Ectodermal cell (in vitro differentiated cells): Measurements from ENCODE around the gene GRAP.

ENCODE experiments used
- H3K27ac ChIP-seq: 2 replicates; pipeline ENCODE4 v1.7.0; 2013; ENCODE audit warnings: mild to moderate bottlenecking, low read depth, low read length; ENCODE audit not compliant: insufficient read depth, poor library complexity, severe bottlenecking
- H3K27me3 ChIP-seq: 2 replicates; pipeline ENCODE4 v1.7.0; 2013; ENCODE audit warnings: mild to moderate bottlenecking, low read length; ENCODE audit not compliant: insufficient read depth, control insufficient read depth, poor library complexity, severe bottlenecking
- H3K36me3 ChIP-seq: one replicate; pipeline ENCODE4 v1.7.0; 2013; ENCODE audit warnings: low read length; ENCODE audit not compliant: control insufficient read depth, insufficient read depth
- H3K4me1 ChIP-seq: one replicate; pipeline ENCODE4 v1.7.0; 2013; ENCODE audit warnings: low read length; ENCODE audit not compliant: control insufficient read depth, insufficient read depth
- H3K4me3 ChIP-seq: 2 replicates; pipeline ENCODE4 v1.7.0; 2013; ENCODE audit warnings: low read depth, low read length, control low read depth; ENCODE audit not compliant: insufficient read depth
- H3K9me3 ChIP-seq: 2 replicates; pipeline ENCODE4 v1.7.0; 2013; ENCODE audit warnings: mild to moderate bottlenecking, low read length, moderate library complexity; ENCODE audit not compliant: control insufficient read depth
- WGBS, 2 experiments: methylation state at CpG; one replicate each; pipeline ENCODE4 v1.1.7; 2013; ENCODE audit warnings: missing lambda C conversion rate in 2 of 2; 5-methylcytosine and 5-hydroxymethylcytosine counted together

Gene GRAP

DNA sequence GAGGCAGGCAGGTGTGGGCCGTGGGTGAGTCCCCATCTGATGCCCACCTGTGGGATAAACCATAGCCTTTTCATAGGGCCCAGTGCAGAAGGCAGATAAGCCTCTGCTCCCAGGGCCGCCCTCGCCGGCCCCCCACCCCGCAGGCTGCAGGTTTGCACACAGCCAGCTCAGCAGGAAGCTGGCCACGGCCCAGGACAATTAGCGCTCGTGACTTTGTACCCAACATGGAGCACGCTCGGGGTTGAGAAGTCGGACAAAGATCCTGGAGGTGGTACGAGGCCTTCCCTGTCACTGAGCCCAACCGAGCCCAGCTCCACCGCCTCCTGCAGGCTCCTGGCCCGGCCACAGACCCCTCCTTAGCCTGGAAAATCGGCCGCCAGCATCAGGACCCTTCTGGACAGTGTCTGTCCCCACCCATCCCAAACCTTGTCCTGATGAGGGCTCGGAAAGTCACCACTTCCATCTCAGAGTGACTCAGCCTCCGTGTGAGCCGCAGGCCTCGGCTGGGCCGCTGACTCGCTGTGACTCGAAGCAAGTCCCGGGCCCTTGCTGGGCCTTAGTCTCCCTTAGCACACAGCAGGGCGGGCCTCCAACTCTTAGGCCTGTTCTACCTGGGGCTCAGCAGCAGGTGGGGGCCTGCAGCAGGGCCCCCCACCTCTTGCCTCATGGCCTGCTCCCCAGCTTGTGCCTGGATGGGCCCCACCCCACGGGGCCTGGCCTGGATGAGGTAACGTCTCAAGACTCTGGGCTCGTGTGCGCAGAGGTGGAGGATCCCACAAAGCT lies 64.9 kb downstream of the GRAP start:
- Histone ChIP-seq H3K27me3 (no peaks in the 10 kb centered on the region), H3K9me3 (no peaks in the 10 kb centered on the region), H3K36me3 (peaks cover 14% of the 10 kb centered on the region), H3K4me3 (no peak overlapping the region), H3K4me1 (peaks cover 16% of the 10 kb centered on the region), H3K27ac (no peak overlapping the region)
- WGBS, 2 experiments: 83 to 85% methylated on average over 30 of the region's 30 CpGs

DNA sequence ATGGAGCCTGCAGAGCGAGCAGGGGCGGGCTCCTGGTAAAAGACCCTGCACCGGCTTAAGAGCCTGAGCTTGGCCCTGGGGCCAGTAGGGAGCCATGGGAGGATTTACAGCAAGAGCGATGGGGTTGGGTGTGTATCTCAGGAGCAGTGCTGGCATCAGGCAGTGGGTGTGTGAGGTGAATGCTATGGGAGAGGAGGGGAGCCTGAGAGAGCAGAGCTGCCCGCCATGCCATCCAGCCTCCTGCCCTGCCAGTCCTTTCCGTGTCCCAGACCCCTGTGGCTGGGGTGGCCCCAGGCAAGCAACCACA lies 65.5 kb downstream of the GRAP start:
- peaks cover 14% of the 10 kb centered on the region for H3K36me3 ChIP-seq
- no peak overlapping the region for H3K4me3 ChIP-seq
- H3K27me3 ChIP-seq: no peaks in the 10 kb centered on the region
- no peak overlapping the region for H3K27ac ChIP-seq
- H3K9me3 ChIP-seq: no peaks in the 10 kb centered on the region
- peaks cover 16% of the 10 kb centered on the region for H3K4me1 ChIP-seq
- WGBS, 2 experiments: 80% methylated on average over 6 of the region's 6 CpGs

DNA sequence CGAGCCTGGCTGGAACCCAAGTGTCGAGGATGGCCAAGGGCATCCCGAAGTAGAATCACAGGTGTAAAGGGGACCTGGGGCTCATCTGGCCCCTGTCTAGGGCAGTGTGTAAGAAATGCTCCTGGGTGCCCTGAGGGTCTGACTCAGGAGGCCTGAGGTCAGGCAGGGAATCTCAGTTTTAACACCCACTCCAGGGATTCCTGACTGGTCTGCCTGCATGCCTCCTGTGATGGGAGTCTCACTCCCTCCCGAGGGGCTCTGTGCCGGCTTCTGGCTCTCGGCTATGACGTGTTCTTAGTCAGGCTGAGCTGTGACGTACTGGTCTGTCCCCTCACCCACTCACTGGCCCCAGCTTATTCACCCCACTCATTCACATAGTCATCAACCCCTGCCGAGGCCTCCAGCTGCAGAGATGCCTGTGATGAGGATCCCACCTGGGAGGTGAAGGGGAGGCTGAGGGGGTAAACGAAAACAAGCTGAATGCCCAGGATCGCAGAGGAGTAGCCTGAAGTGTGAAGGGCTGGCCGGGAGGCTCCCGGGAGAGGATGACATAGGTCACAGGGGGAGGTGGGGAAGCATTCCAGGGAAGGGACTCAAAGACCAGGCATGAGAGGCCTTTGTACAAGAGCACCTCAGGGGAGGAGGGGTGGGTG lies 65.9 kb downstream of the GRAP start:
- H3K4me3 ChIP-seq: no peak overlapping the region
- H3K27ac ChIP-seq: no peak overlapping the region
- H3K27me3 ChIP-seq: no peaks in the 10 kb centered on the region
- 76 to 77% methylated on average over 13 of the region's 13 CpGs for WGBS, 2 experiments
- no peaks in the 10 kb centered on the region for H3K9me3 ChIP-seq
- H3K36me3 ChIP-seq: peaks cover 14% of the 10 kb centered on the region
- H3K4me1 ChIP-seq: peaks cover 16% of the 10 kb centered on the region

- Histone ChIP-seq H3K36me3 (peaks cover 17% of the 10 kb centered on the region), H3K27me3 (no peaks in the 10 kb centered on the region), H3K9me3 (no peaks in the 10 kb centered on the region), H3K27ac (no peak overlapping the region), H3K4me3 (no peak overlapping the region), H3K4me1 (peaks cover 16% of the 10 kb centered on the region)
- WGBS, 2 experiments: 93 to 97% methylated on average over 17 of the region's 17 CpGs
Measured at GRCh38 chr17:18978655-18979054, 68.1 kb downstream of the GRAP start.

DNA sequence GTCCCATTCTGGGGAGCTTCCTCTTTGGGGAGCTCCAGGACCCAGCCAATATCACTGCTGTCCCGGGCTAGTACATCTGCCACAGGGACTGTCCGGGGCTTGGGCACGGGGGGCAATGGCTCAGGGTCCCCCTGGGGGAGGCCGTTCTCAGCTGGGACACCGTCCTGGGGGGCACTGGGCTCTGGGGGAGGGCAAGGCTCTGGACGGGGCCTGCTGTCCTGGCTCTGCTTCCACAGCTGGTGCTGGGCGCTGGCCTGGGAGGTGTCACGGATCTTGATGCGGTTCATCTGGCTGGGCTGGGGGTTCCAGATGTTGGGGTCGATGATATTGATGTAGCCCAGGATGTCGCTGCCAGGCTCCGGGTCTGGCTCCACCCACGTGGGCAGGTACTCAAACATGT lies 68.7 kb downstream of the GRAP start:
- WGBS, 2 experiments: 95 to 96% methylated on average over 13 of the region's 13 CpGs
- Histone ChIP-seq H3K27me3 (no peaks in the 10 kb centered on the region), H3K4me3 (no peak overlapping the region), H3K4me1 (peaks cover 16% of the 10 kb centered on the region), H3K36me3 (peaks cover 17% of the 10 kb centered on the region), H3K9me3 (no peaks in the 10 kb centered on the region), H3K27ac (no peak overlapping the region)

DNA sequence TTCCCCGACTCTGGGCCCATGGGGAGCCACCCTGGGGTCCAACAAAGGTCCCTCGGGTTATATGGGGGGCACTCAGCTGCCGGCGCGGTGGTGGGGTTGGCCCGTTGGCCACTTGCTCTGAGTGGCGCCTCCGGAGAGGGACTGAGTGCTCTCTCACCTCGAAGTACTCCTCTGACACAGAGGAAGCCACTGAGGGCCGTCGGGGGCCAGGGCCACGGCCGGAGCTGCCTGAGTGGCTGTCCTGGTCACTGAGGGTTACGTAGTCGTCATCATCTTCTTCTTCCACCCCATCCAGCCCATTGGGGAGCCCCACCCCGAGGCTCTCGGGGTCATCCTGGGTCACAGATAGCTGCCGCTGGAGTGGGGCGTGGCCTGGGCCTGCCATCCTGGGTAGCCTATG lies 69.1 kb downstream of the GRAP start:
- Histone ChIP-seq H3K36me3 (peaks cover 17% of the 10 kb centered on the region), H3K27ac (no peak overlapping the region), H3K9me3 (no peaks in the 10 kb centered on the region), H3K4me3 (no peak overlapping the region), H3K27me3 (no peaks in the 10 kb centered on the region), H3K4me1 (peaks cover 16% of the 10 kb centered on the region)
- WGBS, 2 experiments: 95% methylated on average over 19 of the region's 19 CpGs

GRCh38 chr17:18977021-18977420 lies 69.7 kb downstream of the GRAP start:
- Histone ChIP-seq H3K4me1 (peaks cover 11% of the 10 kb centered on the region), H3K27me3 (no peaks in the 10 kb centered on the region), H3K36me3 (peaks cover 17% of the 10 kb centered on the region), H3K9me3 (no peaks in the 10 kb centered on the region), H3K4me3 (no peak overlapping the region), H3K27ac (no peak overlapping the region)
- WGBS, 2 experiments: 95 to 97% methylated on average over 4 of the region's 4 CpGs

- Histone ChIP-seq H3K36me3 (peaks cover 17% of the 10 kb centered on the region), H3K9me3 (no peaks in the 10 kb centered on the region), H3K4me3 (no peak overlapping the region), H3K27ac (no peak overlapping the region), H3K4me1 (peaks cover 3% of the 10 kb centered on the region), H3K27me3 (no peaks in the 10 kb centered on the region)
- WGBS, 2 experiments: 82 to 87% methylated on average over 4 of the region's 4 CpGs
Measured at GRCh38 chr17:18976201-18976600, 70.6 kb downstream of the GRAP start.

GRCh38 chr17:18975597-18975996 lies 71.2 kb downstream of the GRAP start:
- Histone ChIP-seq H3K27me3 (no peaks in the 10 kb centered on the region), H3K36me3 (peaks cover 17% of the 10 kb centered on the region), H3K4me3 (no peak overlapping the region), H3K27ac (no peak overlapping the region), H3K4me1 (no peaks in the 10 kb centered on the region), H3K9me3 (no peaks in the 10 kb centered on the region)
- 91 to 96% methylated on average over 13 of the region's 13 CpGs for WGBS, 2 experiments

DNA sequence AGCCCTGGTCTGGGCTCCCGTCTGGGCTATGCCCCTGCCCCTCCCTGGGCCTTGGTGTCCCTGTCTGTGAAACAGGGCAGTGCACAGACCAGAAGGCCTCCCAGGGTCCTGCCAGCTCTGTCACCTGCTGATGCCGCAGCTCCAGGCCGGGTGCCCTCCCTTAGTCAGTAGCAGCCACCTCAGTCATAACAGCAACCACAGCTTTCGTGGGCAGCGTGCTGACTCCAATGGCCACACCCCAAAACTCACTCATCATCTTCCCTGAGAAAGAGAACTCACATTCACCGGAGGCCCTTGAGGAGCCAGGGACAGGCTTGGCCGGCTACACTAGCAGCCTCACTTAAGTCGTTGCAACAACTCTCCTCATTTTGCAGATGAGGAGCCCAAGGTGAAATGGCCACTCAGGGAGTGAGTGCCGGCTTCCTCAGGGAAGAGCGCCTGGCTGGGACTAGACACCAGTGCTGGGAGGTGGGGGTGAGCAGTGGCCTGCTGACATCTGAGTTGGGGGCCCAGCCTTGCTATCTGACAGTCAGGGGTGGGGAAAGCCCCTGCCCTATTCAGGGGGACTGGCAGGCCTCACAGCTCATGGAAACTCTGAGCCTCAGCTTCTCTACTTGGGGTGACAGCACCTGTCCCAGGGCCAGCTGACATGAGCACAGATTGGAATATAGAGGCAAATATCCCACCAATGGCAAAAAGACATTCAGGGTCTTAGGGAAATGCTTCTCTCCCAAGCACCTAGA lies 72.2 kb downstream of the GRAP start:
- WGBS, 2 experiments: 92 to 94% methylated on average over 10 of the region's 10 CpGs
- no peaks in the 10 kb centered on the region for H3K27me3 ChIP-seq
- H3K4me3 ChIP-seq: no peak overlapping the region
- H3K4me1 ChIP-seq: peaks cover under 1% of the 10 kb centered on the region
- peaks cover 17% of the 10 kb centered on the region for H3K36me3 ChIP-seq
- no peaks in the 10 kb centered on the region for H3K9me3 ChIP-seq
- H3K27ac ChIP-seq: no peak overlapping the region
